Measurements from ENCODE around the gene GRHL1.

GRHL1 gene

GRCh38 chr2:9954136-9954535 lies 2.6 kb downstream of the GRHL1 start:
- Histone ChIP-seq H3K36me3 (replicated peaks; ENCODE audit: insufficient read depth, low read length) (no peaks in the 10 kb centered on the region), H3K27me3 (replicated peaks; ENCODE audit: insufficient read depth, low read length) (no peaks in the 10 kb centered on the region), H3K4me2 (ENCODE audit: low read depth, low read length) (no peak overlapping the region), H3K4me1 (ENCODE audit: low read length) (no peaks in the 10 kb centered on the region), H3K4me3 (ENCODE audit: low read length) (no peak overlapping the region), H3K27ac (ENCODE audit: low read length) (no peak overlapping the region), H3K79me2 (ENCODE audit: low read length) (no peaks in the 10 kb centered on the region), H4K20me1 (ENCODE audit: insufficient read depth, low read length) (no peaks in the 10 kb centered on the region), H3K9ac (ENCODE audit: low read length) (no peak overlapping the region), H2AFZ (ENCODE audit: low read length) (no peak overlapping the region), H3F3A (ENCODE audit: insufficient read depth, low read length) (no peaks in the 10 kb centered on the region), H3K9me2 (replicated peaks; ENCODE audit: insufficient read depth, low read length) (no peaks in the 10 kb centered on the region), H3K9me3 (replicated peaks; ENCODE audit: insufficient read depth, low read length) (no peaks in the 10 kb centered on the region)
- TF ChIP-seq CTCF (IDR thresholded peaks at IDR 0.05; ENCODE audit: low read length) (no peak), EZH2phosphoT487 (IDR thresholded peaks at IDR 0.05; ENCODE audit: low read length) (no peak), EZH2 (optimal IDR thresholded peaks at IDR 0.05; ENCODE audit: low read depth, low read length) (no peak)
- DNase-seq: no peak

DNA sequence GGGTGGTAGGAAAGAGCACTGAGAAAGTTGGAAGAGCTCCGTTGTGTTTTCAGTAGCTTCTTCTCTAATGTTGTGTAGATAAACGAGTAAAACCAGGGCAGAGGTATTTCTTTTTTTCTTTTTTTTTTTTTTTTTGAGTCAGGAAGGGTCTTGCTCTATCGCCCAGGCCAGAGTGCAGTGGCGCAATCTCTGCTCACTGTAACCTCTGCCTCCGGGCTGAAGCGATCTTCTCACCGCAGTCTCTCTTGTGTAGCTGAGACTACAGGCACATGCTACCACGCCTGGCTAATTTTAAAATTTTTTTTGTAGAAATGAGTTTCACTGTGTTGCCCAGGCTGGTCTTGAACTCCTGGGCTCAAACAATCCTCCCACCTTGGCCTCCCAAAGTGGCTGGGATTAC lies 6.6 kb downstream of the GRHL1 start:
- no peaks in the 10 kb centered on the region for H3K9me2 ChIP-seq (replicated peaks; ENCODE audit: insufficient read depth, low read length)
- no peaks in the 10 kb centered on the region for H3K9me3 ChIP-seq (replicated peaks; ENCODE audit: insufficient read depth, low read length)
- H3K27ac ChIP-seq (ENCODE audit: low read length): no peak overlapping the region
- no peak overlapping the region for H3K4me2 ChIP-seq (ENCODE audit: low read depth, low read length)
- H3K9ac ChIP-seq (ENCODE audit: low read length): no peak overlapping the region
- H3K79me2 ChIP-seq (ENCODE audit: low read length): no peaks in the 10 kb centered on the region
- no peaks in the 10 kb centered on the region for H3F3A ChIP-seq (ENCODE audit: insufficient read depth, low read length)
- DNase-seq: no peak
- H4K20me1 ChIP-seq (ENCODE audit: insufficient read depth, low read length): no peaks in the 10 kb centered on the region
- no peaks in the 10 kb centered on the region for H3K36me3 ChIP-seq (replicated peaks; ENCODE audit: insufficient read depth, low read length)
- TF ChIP-seq EZH2phosphoT487 (IDR thresholded peaks at IDR 0.05; ENCODE audit: low read length) (no peak), CTCF (IDR thresholded peaks at IDR 0.05; ENCODE audit: low read length) (no peak), EZH2 (optimal IDR thresholded peaks at IDR 0.05; ENCODE audit: low read depth, low read length) (no peak)
- H2AFZ ChIP-seq (ENCODE audit: low read length): no peak overlapping the region
- H3K27me3 ChIP-seq (replicated peaks; ENCODE audit: insufficient read depth, low read length): no peaks in the 10 kb centered on the region
- no peaks in the 10 kb centered on the region for H3K4me1 ChIP-seq (ENCODE audit: low read length)
- no peak overlapping the region for H3K4me3 ChIP-seq (ENCODE audit: low read length)

GRCh38 chr2:9959262-9959661 lies 7.8 kb downstream of the GRHL1 start:
- H3K9me2 ChIP-seq (replicated peaks; ENCODE audit: insufficient read depth, low read length): no peaks in the 10 kb centered on the region
- no peaks in the 10 kb centered on the region for H3K36me3 ChIP-seq (replicated peaks; ENCODE audit: insufficient read depth, low read length)
- H3K4me3 ChIP-seq (ENCODE audit: low read length): no peak overlapping the region
- H3K27ac ChIP-seq (ENCODE audit: low read length): no peak overlapping the region
- H3K79me2 ChIP-seq (ENCODE audit: low read length): no peaks in the 10 kb centered on the region
- H3K4me2 ChIP-seq (ENCODE audit: low read depth, low read length): no peak overlapping the region
- H4K20me1 ChIP-seq (ENCODE audit: insufficient read depth, low read length): no peaks in the 10 kb centered on the region
- H3K9ac ChIP-seq (ENCODE audit: low read length): no peak overlapping the region
- H3K9me3 ChIP-seq (replicated peaks; ENCODE audit: insufficient read depth, low read length): no peaks in the 10 kb centered on the region
- H2AFZ ChIP-seq (ENCODE audit: low read length): no peak overlapping the region
- H3K4me1 ChIP-seq (ENCODE audit: low read length): peaks cover 9% of the 10 kb centered on the region
- no peaks in the 10 kb centered on the region for H3K27me3 ChIP-seq (replicated peaks; ENCODE audit: insufficient read depth, low read length)
- DNase-seq: no peak
- TF ChIP-seq EZH2 (optimal IDR thresholded peaks at IDR 0.05; ENCODE audit: low read depth, low read length) (no peak), CTCF (IDR thresholded peaks at IDR 0.05; ENCODE audit: low read length) (no peak), EZH2phosphoT487 (IDR thresholded peaks at IDR 0.05; ENCODE audit: low read length) (no peak)
- 0 out of 2 replicates have a peak, but pooled peaks cover 2% of the 10 kb centered on the region for H3F3A ChIP-seq (ENCODE audit: insufficient read depth, low read length)
